RWPE1 (cell line): ENCODE results near the gene SRGN.

Source experiments
- CTCF ChIA-PET: fragments of 350-600 bp; sonication (Branson Sonifier 250); formaldehyde crosslinking; extraction: SDS; loops from one replicate; lab custom pipeline; 2021; lab: Yijun Ruan, JAX
- POLR2A ChIA-PET: fragments of 400-600 bp; formaldehyde crosslinking; extraction: SDS; loops from one replicate; lab custom pipeline; 2020; ENCODE audit warnings: antibody characterized with exemption; ENCODE audit not compliant: low non-redundant PET; lab: Yijun Ruan, JAX
- DNase-seq: peaks from one replicate; pipeline ENCODE4 v3.0.0; 2012; ENCODE audit warnings: low spot score
- H3K27ac ChIP-seq: fragments of 450-650 bp; 2 replicates; pipeline ENCODE4 v1.5.1; 2017
- CTCF ChIP-seq: fragments of 450-650 bp; conservative IDR thresholded peaks from 2 replicates; pipeline ENCODE4 v1.5.1; 2017; ENCODE audit warnings: low read depth, mild to moderate bottlenecking

Gene SRGN

GRCh38 chr10:69073026-69073425 lies 14.9 kb upstream of the SRGN start:
- DNase-seq: no peak
- no peak overlapping the region for H3K27ac ChIP-seq
- no peak for TF ChIP-seq CTCF
- CTCF ChIA-PET: no interaction called here
- POLR2A ChIA-PET: no interaction called here

GRCh38 chr10:69073736-69074364 lies 14.1 kb upstream of the SRGN start:
- ChIA-PET POLR2A (no interaction called here), CTCF (interaction anchor here (0.5 kb wide), 1 partner anchor 18 kb away, joined by 5 read pairs; no protein-coding TSS in a partner anchor)
- no peak overlapping the region for H3K27ac ChIP-seq
- TF ChIP-seq CTCF: no peak
- DNase-seq: no peak

GRCh38 chr10:69074532-69074931 lies 13.4 kb upstream of the SRGN start:
- DNase-seq: no peak
- ChIA-PET POLR2A (no interaction called here), CTCF (no interaction called here)
- TF ChIP-seq CTCF: no peak
- no peak overlapping the region for H3K27ac ChIP-seq

GRCh38 chr10:69075431-69075830 lies 12.5 kb upstream of the SRGN start:
- no peak for DNase-seq
- ChIA-PET POLR2A (no interaction called here), CTCF (interaction anchor here (0.6 kb wide), 1 partner anchor 105 kb away, joined by 4 read pairs; no protein-coding TSS in a partner anchor)
- H3K27ac ChIP-seq: no peak overlapping the region
- no peak for TF ChIP-seq CTCF

- H3K27ac ChIP-seq: no peak overlapping the region
- TF ChIP-seq CTCF: no peak
- POLR2A ChIA-PET: no interaction called here
- DNase-seq: no peak
- CTCF ChIA-PET: interaction anchor here (1.8 kb wide), 1 partner anchor 74 kb away, joined by 6 read pairs; no protein-coding TSS in a partner anchor
Observed at GRCh38 chr10:69078311-69078710, 9.6 kb upstream of the SRGN start.

GRCh38 chr10:69080226-69080625 lies 7.7 kb upstream of the SRGN start:
- CTCF ChIA-PET: interaction anchor here (0.6 to 1.1 kb wide), 2 partner anchors 11 to 17 kb away, joined by 3 to 6 read pairs; no protein-coding TSS in a partner anchor

More at GRCh38 chr10:69080226-69080625, 7.7 kb upstream of the SRGN start:
- POLR2A ChIA-PET: no interaction called here
- H3K27ac ChIP-seq: no peak overlapping the region
- TF ChIP-seq CTCF: no peak
- no peak for DNase-seq
